Mesendoderm (in vitro differentiated cells): Measurements from ENCODE around the gene SLC66A3.

Experiments
- DNase-seq: peaks from one replicate; pipeline ENCODE4 v3.0.0; 2013
- H2AK5ac ChIP-seq: 2 replicates; pipeline ENCODE4 v1.6.1; 2013; ENCODE audit warnings: low read length, inconsistent platforms
- H2BK120ac ChIP-seq: 2 replicates; pipeline ENCODE4 v1.6.1; 2013; ENCODE audit warnings: low read depth, mild to moderate bottlenecking, low read length, moderate library complexity, mixed read lengths
- H2BK15ac ChIP-seq: replicated peaks from 2 replicates; pipeline ENCODE4 v1.6.1; 2013; ENCODE audit warnings: low read depth, mild to moderate bottlenecking, moderate library complexity
- H2BK5ac ChIP-seq: 2 replicates; pipeline ENCODE4 v1.6.1; 2013; ENCODE audit warnings: low read length, inconsistent platforms
- H3K18ac ChIP-seq: 2 replicates; pipeline ENCODE4 v1.6.1; 2013; ENCODE audit warnings: mild to moderate bottlenecking, low read length, mixed read lengths
- H3K23ac ChIP-seq: one replicate; pipeline ENCODE4 v1.6.1; 2013; ENCODE audit warnings: low read length
- H3K27ac ChIP-seq: 2 replicates; pipeline ENCODE4 v1.5.1; 2013; ENCODE audit warnings: low read depth, mild to moderate bottlenecking, inconsistent platforms, low read length, moderate library complexity
- H3K27me3 ChIP-seq: 2 replicates; pipeline ENCODE4 v1.6.1; 2013; ENCODE audit warnings: low read length, control low read depth, mild to moderate bottlenecking, inconsistent platforms; ENCODE audit not compliant: insufficient read depth, poor library complexity
- H3K36me3 ChIP-seq: 2 replicates; pipeline ENCODE4 v1.6.1; 2013; ENCODE audit warnings: low read length, inconsistent platforms; ENCODE audit not compliant: control insufficient read depth, insufficient read depth
- H3K4ac ChIP-seq: one replicate; pipeline ENCODE4 v1.6.1; 2013; ENCODE audit warnings: low read depth, mild to moderate bottlenecking, low read length, moderate library complexity
- H3K4me1 ChIP-seq: 2 replicates; pipeline ENCODE4 v1.6.1; 2013; ENCODE audit warnings: low read depth, low read length, inconsistent platforms; ENCODE audit not compliant: control insufficient read depth
- H3K4me2 ChIP-seq: 2 replicates; pipeline ENCODE4 v1.6.1; 2013; ENCODE audit warnings: low read length
- H3K4me3 ChIP-seq: 2 replicates; pipeline ENCODE4 v1.5.1; 2013; ENCODE audit warnings: mild to moderate bottlenecking, low read length
- H3K56ac ChIP-seq: one replicate; pipeline ENCODE4 v1.6.1; 2013; ENCODE audit warnings: low read length
- H3K79me1 ChIP-seq: 2 replicates; pipeline ENCODE4 v1.6.1; 2013; ENCODE audit warnings: low read length, inconsistent platforms
- H3K79me2 ChIP-seq: 2 replicates; pipeline ENCODE4 v1.6.1; 2013; ENCODE audit warnings: mild to moderate bottlenecking, low read length; ENCODE audit not compliant: control insufficient read depth, insufficient read depth
- H3K9ac ChIP-seq: 2 replicates; pipeline ENCODE4 v1.6.1; 2013; ENCODE audit warnings: low read length, inconsistent platforms
- H4K5ac ChIP-seq: one replicate; pipeline ENCODE4 v1.6.1; 2013; ENCODE audit warnings: low read length
- H4K8ac ChIP-seq: one replicate; pipeline ENCODE4 v1.6.1; 2013; ENCODE audit warnings: low read depth, mild to moderate bottlenecking, control low read depth, low read length, moderate library complexity
- WGBS: extraction: QIAGEN DNeasy Blood & Tissue Kit; methylation state at CpG from one replicate; pipeline ENCODE4 v1.1.7; 2013; ENCODE audit warnings: low lambda C conversion rate, missing lambda C conversion rate; ENCODE audit not compliant: insufficient coverage; ENCODE audit errors: extremely low coverage; 5-methylcytosine and 5-hydroxymethylcytosine counted together

Gene SLC66A3

GRCh38 chr2:11166476-11166875, 11.2 kb downstream of the SLC66A3 start:
- H4K5ac ChIP-seq = no peak overlapping the region
- no peaks in the 10 kb centered on the region for H3K36me3 ChIP-seq
- no peak overlapping the region for H3K27ac ChIP-seq
- H3K23ac ChIP-seq = no peak overlapping the region
- no peak overlapping the region for H3K18ac ChIP-seq
- no peak overlapping the region for H3K4ac ChIP-seq
- H2BK120ac ChIP-seq = no peak overlapping the region
- H3K4me2 ChIP-seq = no peak overlapping the region
- DNase-seq = no peak
- H2BK5ac ChIP-seq = no peak overlapping the region
- H3K79me1 ChIP-seq = no peaks in the 10 kb centered on the region
- H3K56ac ChIP-seq = no peak overlapping the region
- no peak overlapping the region for H3K4me3 ChIP-seq
- H2BK15ac ChIP-seq = no peak overlapping the region
- no peaks in the 10 kb centered on the region for H3K27me3 ChIP-seq
- no peaks in the 10 kb centered on the region for H3K4me1 ChIP-seq
- no peaks in the 10 kb centered on the region for H3K79me2 ChIP-seq
- H3K9ac ChIP-seq = no peak overlapping the region
- no peak overlapping the region for H4K8ac ChIP-seq
- no peak overlapping the region for H2AK5ac ChIP-seq
- WGBS = no CpG with 5 or more reads among the region's 10 CpGs

- H3K4me3 ChIP-seq = no peak overlapping the region
- no peak overlapping the region for H3K4ac ChIP-seq
- H3K18ac ChIP-seq = no peak overlapping the region
- no peak overlapping the region for H3K56ac ChIP-seq
- DNase-seq = no peak
- no peak overlapping the region for H4K5ac ChIP-seq
- H3K9ac ChIP-seq = no peak overlapping the region
- no CpG with 5 or more reads among the region's 9 CpGs for WGBS
- H2AK5ac ChIP-seq = no peak overlapping the region
- H3K79me1 ChIP-seq = no peaks in the 10 kb centered on the region
- no peak overlapping the region for H2BK5ac ChIP-seq
- no peaks in the 10 kb centered on the region for H3K79me2 ChIP-seq
- H2BK15ac ChIP-seq = no peak overlapping the region
- no peaks in the 10 kb centered on the region for H3K27me3 ChIP-seq
- H3K23ac ChIP-seq = no peak overlapping the region
- H3K4me1 ChIP-seq = no peaks in the 10 kb centered on the region
- H3K27ac ChIP-seq = no peak overlapping the region
- H4K8ac ChIP-seq = no peak overlapping the region
- H3K4me2 ChIP-seq = no peak overlapping the region
- no peak overlapping the region for H2BK120ac ChIP-seq
- H3K36me3 ChIP-seq = no peaks in the 10 kb centered on the region
These were observed 13.2 kb downstream of the SLC66A3 start for GRCh38 chr2:11168488-11168887.

GRCh38 chr2:11169333-11169732, 14.1 kb downstream of the SLC66A3 start:
- H2BK5ac ChIP-seq = no peak overlapping the region
- no peaks in the 10 kb centered on the region for H3K27me3 ChIP-seq
- no peak overlapping the region for H3K27ac ChIP-seq
- WGBS = no CpG with 5 or more reads among the region's 13 CpGs
- H3K4me2 ChIP-seq = no peak overlapping the region
- no peak overlapping the region for H4K8ac ChIP-seq
- no peak overlapping the region for H4K5ac ChIP-seq
- H2BK120ac ChIP-seq = no peak overlapping the region
- no peaks in the 10 kb centered on the region for H3K36me3 ChIP-seq
- no peak overlapping the region for H3K4me3 ChIP-seq
- no peaks in the 10 kb centered on the region for H3K79me2 ChIP-seq
- H3K9ac ChIP-seq = no peak overlapping the region
- no peak overlapping the region for H3K4ac ChIP-seq
- DNase-seq = no peak
- H2AK5ac ChIP-seq = no peak overlapping the region
- H3K4me1 ChIP-seq = no peaks in the 10 kb centered on the region
- H3K23ac ChIP-seq = no peak overlapping the region
- H3K79me1 ChIP-seq = no peaks in the 10 kb centered on the region
- H3K56ac ChIP-seq = no peak overlapping the region
- H2BK15ac ChIP-seq = no peak overlapping the region
- H3K18ac ChIP-seq = no peak overlapping the region

GRCh38 chr2:11174222-11174621, 19.0 kb downstream of the SLC66A3 start:
- WGBS = no CpG with 5 or more reads among the region's 9 CpGs
- H3K4me1 ChIP-seq = no peaks in the 10 kb centered on the region
- H3K27ac ChIP-seq = no peak overlapping the region
- no peaks in the 10 kb centered on the region for H3K27me3 ChIP-seq
- no peak overlapping the region for H3K23ac ChIP-seq
- H2BK120ac ChIP-seq = no peak overlapping the region
- H3K18ac ChIP-seq = no peak overlapping the region
- no peak overlapping the region for H4K8ac ChIP-seq
- no peak overlapping the region for H4K5ac ChIP-seq
- H3K4ac ChIP-seq = no peak overlapping the region
- no peak for DNase-seq
- H3K79me1 ChIP-seq = no peaks in the 10 kb centered on the region
- no peaks in the 10 kb centered on the region for H3K79me2 ChIP-seq
- H3K4me3 ChIP-seq = no peak overlapping the region
- H3K4me2 ChIP-seq = no peak overlapping the region
- H2BK15ac ChIP-seq = no peak overlapping the region
- H3K36me3 ChIP-seq = no peaks in the 10 kb centered on the region
- no peak overlapping the region for H2AK5ac ChIP-seq
- no peak overlapping the region for H2BK5ac ChIP-seq
- no peak overlapping the region for H3K9ac ChIP-seq
- H3K56ac ChIP-seq = no peak overlapping the region

- Histone ChIP-seq H3K4me3 (no peak overlapping the region), H3K4me2 (no peak overlapping the region), H2BK5ac (no peak overlapping the region), H2BK15ac (no peak overlapping the region), H3K27me3 (no peaks in the 10 kb centered on the region), H4K5ac (no peak overlapping the region), H3K36me3 (no peaks in the 10 kb centered on the region), H3K4me1 (no peaks in the 10 kb centered on the region), H3K27ac (no peak overlapping the region), H3K23ac (no peak overlapping the region), H3K18ac (no peak overlapping the region), H3K79me2 (no peaks in the 10 kb centered on the region), H4K8ac (no peak overlapping the region), H2AK5ac (no peak overlapping the region), H3K56ac (no peak overlapping the region), H2BK120ac (no peak overlapping the region), H3K9ac (no peak overlapping the region), H3K4ac (no peak overlapping the region), H3K79me1 (no peaks in the 10 kb centered on the region)
- WGBS = no CpG with 5 or more reads among the region's 6 CpGs
- DNase-seq = no peak
These were observed 20.1 kb downstream of the SLC66A3 start for GRCh38 chr2:11175293-11175795.
